Lower leg skin (tissue), 3 donors: ENCODE results near the gene NT5E.

Source experiments
- CTCF ChIP-seq, 3 donors: fragments of 450-650 bp; IDR thresholded peaks; one replicate each; pipeline ENCODE4 v1.5.1; 2016; ENCODE audit warnings: antibody characterized with exemption in 3 of 3, mild to moderate bottlenecking in 3 of 3, moderate library complexity in 2 of 3
- POLR2A ChIP-seq, 2 donors: fragments of 450-650 bp; IDR thresholded peaks; one replicate each; pipeline ENCODE4 v1.6.1; 2016 to 2017; ENCODE audit warnings: antibody characterized with exemption in 2 of 2, mild to moderate bottlenecking in 1 of 2, moderate library complexity in 1 of 2

GRCh38 chr6:85506441-85507093, 56.7 kb downstream of the NT5E start:
- TF ChIP-seq POLR2A (IDR thresholded peaks at IDR 0.05) (no peak), CTCF (IDR thresholded peaks at IDR 0.05) (no peak)
